IMR-90 (cell line): ENCODE results near the gene RPL36. TPM values are rescaled to one million over a fixed set of nuclear protein-coding genes. Genes with fewer than 3 reads are reported as not detected.

Source experiments
- ATAC-seq: fragments of 200-7000 bp; cut with Tn5 transposase; 2 replicates; pipeline ENCODE4 v1.9.1; 2020; ENCODE audit warnings: low read depth, mild to moderate bottlenecking, moderate library complexity
- BruUV-seq: library from RNA; stranded (reverse); fragments of 400-500 nt; replicated peaks from 2 replicates; lab custom pipeline; 2021; lab: Mats Ljungman, UMichigan
- CTCF ChIA-PET: fragments of 300-600 bp; formaldehyde crosslinking; extraction: SDS; loops from one replicate; lab custom pipeline; 2021; ENCODE audit warnings: antibody characterized with exemption; lab: Yijun Ruan, JAX
- POLR2A ChIA-PET: fragments of 300-600 bp; sonication (Branson Sonifier 250); formaldehyde crosslinking; loops from one replicate; lab custom pipeline; 2022; ENCODE audit warnings: antibody characterized with exemption; ENCODE audit not compliant: unreplicated experiment; lab: Charles Lee
- DNase-seq: peaks from one replicate; pipeline ENCODE4 v3.0.0; 2013
- H2AFZ ChIP-seq: replicated peaks from 2 replicates; pipeline ENCODE3; 2013; ENCODE audit warnings: low read length, mild to moderate bottlenecking; ENCODE audit not compliant: poor library complexity
- H2AK5ac ChIP-seq: 2 replicates; pipeline ENCODE4 v1.6.1; 2013; ENCODE audit warnings: low read depth, low read length, inconsistent platforms
- H2AK9ac ChIP-seq: replicated peaks from 2 replicates; pipeline ENCODE3; 2013; ENCODE audit warnings: mild to moderate bottlenecking, low read depth, low read length, moderate library complexity; ENCODE audit not compliant: poor library complexity
- H2BK120ac ChIP-seq: 2 replicates; pipeline ENCODE4 v1.6.1; 2013; ENCODE audit warnings: low read depth, low read length, inconsistent platforms
- H2BK15ac ChIP-seq: 3 replicates; pipeline ENCODE4 v1.6.1; 2013; ENCODE audit warnings: low read depth, low read length, inconsistent platforms
- H2BK20ac ChIP-seq: 2 replicates; pipeline ENCODE4 v1.6.1; 2013; ENCODE audit warnings: low read depth, mild to moderate bottlenecking, inconsistent platforms, low read length, moderate library complexity
- H2BK5ac ChIP-seq: 2 replicates; pipeline ENCODE4 v1.6.1; 2013; ENCODE audit warnings: mild to moderate bottlenecking, low read depth, low read length, inconsistent platforms; ENCODE audit not compliant: poor library complexity, severe bottlenecking
- H3K14ac ChIP-seq: replicated peaks from 2 replicates; pipeline ENCODE4 v1.6.1; 2013; ENCODE audit warnings: low read depth, low read length, inconsistent platforms
- H3K18ac ChIP-seq: 2 replicates; pipeline ENCODE4 v1.6.1; 2013; ENCODE audit warnings: low read depth, low read length, control low read depth
- H3K23ac ChIP-seq: 2 replicates; pipeline ENCODE4 v1.6.1; 2013; ENCODE audit warnings: low read depth, low read length, inconsistent platforms
- H3K27ac ChIP-seq: 2 replicates; pipeline ENCODE4 v1.5.1; 2013; ENCODE audit warnings: mild to moderate bottlenecking, control low read depth, low read length; ENCODE audit not compliant: insufficient read depth
- H3K27me3 ChIP-seq: 2 replicates; pipeline ENCODE4 v1.6.1; 2013; ENCODE audit warnings: low read length; ENCODE audit not compliant: control insufficient read depth, insufficient read depth
- H3K36me3 ChIP-seq: 2 replicates; pipeline ENCODE4 v1.6.1; 2013; ENCODE audit warnings: low read length, mixed read lengths; ENCODE audit not compliant: control insufficient read depth, insufficient read depth
- H3K4ac ChIP-seq: 2 replicates; pipeline ENCODE4 v1.6.1; 2013; ENCODE audit warnings: low read depth, low read length, inconsistent platforms
- H3K4me1 ChIP-seq: 2 replicates; pipeline ENCODE4 v1.6.1; 2013; ENCODE audit warnings: low read length, mixed read lengths; ENCODE audit not compliant: control insufficient read depth, insufficient read depth
- H3K4me2 ChIP-seq: 2 replicates; pipeline ENCODE4 v1.6.1; 2013; ENCODE audit warnings: low read depth, mild to moderate bottlenecking, control low read depth, low read length, moderate library complexity
- H3K4me3 ChIP-seq: 2 replicates; pipeline ENCODE4 v1.5.1; 2013; ENCODE audit warnings: low read depth, mild to moderate bottlenecking, control low read depth, low read length, moderate library complexity; ENCODE audit not compliant: insufficient read depth
- H3K56ac ChIP-seq: 2 replicates; pipeline ENCODE4 v1.6.1; 2013; ENCODE audit warnings: low read length, inconsistent platforms; ENCODE audit not compliant: insufficient read depth; ENCODE audit errors: extremely low read depth
- H3K79me1 ChIP-seq, 2 experiments: 2 replicates each; pipeline ENCODE4 v1.6.1; 2013; ENCODE audit warnings: low read length in 2 of 2, inconsistent platforms in 1 of 2, low read depth in 1 of 2
- H3K9ac ChIP-seq: 2 replicates; pipeline ENCODE4 v1.6.1; 2013; ENCODE audit warnings: low read depth, low read length, control low read depth
- H3K9me1 ChIP-seq: 2 replicates; pipeline ENCODE4 v1.6.1; 2013; ENCODE audit warnings: low read length, inconsistent platforms; ENCODE audit not compliant: insufficient read depth
- H3K9me3 ChIP-seq: 2 replicates; pipeline ENCODE4 v1.6.1; 2013; ENCODE audit warnings: low read length; ENCODE audit not compliant: control insufficient read depth, insufficient read depth
- H4K20me1 ChIP-seq: 2 replicates; pipeline ENCODE4 v1.6.1; 2013; ENCODE audit warnings: low read length, inconsistent platforms; ENCODE audit not compliant: insufficient read depth
- H4K5ac ChIP-seq: 2 replicates; pipeline ENCODE4 v1.6.1; 2013; ENCODE audit warnings: mild to moderate bottlenecking, low read depth, low read length, control low read depth
- H4K8ac ChIP-seq, 2 experiments: 2 replicates each; pipeline ENCODE4 v1.6.1; 2013; ENCODE audit warnings: low read depth in 2 of 2, low read length in 2 of 2, control low read depth in 1 of 2, inconsistent platforms in 1 of 2
- H4K91ac ChIP-seq: 2 replicates; pipeline ENCODE4 v1.6.1; 2013; ENCODE audit warnings: low read depth, low read length, inconsistent platforms; ENCODE audit not compliant: insufficient read depth
- BHLHE40 ChIP-seq: fragments of 150-350 bp; IDR thresholded peaks from 2 replicates; pipeline ENCODE4 v1.6.1; 2016; ENCODE audit warnings: mild to moderate bottlenecking, low read depth, low read length
- CEBPB ChIP-seq: IDR thresholded peaks from 2 replicates; pipeline ENCODE4 v1.6.1; 2012; ENCODE audit warnings: low read depth, low read length, improper control_type of control experiment
- CHD1 ChIP-seq: IDR thresholded peaks from 2 replicates; pipeline ENCODE4 v1.6.1; 2012; ENCODE audit warnings: low read depth, low read length, improper control_type of control experiment
- CTCF ChIP-seq: conservative IDR thresholded peaks from 2 replicates; pipeline ENCODE4 v1.5.1; 2012; ENCODE audit warnings: mild to moderate bottlenecking, low read depth, low read length, improper control_type of control experiment
- FOS ChIP-seq: fragments of 150-350 bp; IDR thresholded peaks from 2 replicates; pipeline ENCODE4 v1.6.1; 2016; ENCODE audit warnings: low read depth, low read length
- MAFK ChIP-seq: IDR thresholded peaks from 2 replicates; pipeline ENCODE4 v1.6.1; 2012; ENCODE audit warnings: low read depth, low read length, improper control_type of control experiment
- MAZ ChIP-seq: IDR thresholded peaks from 2 replicates; pipeline ENCODE4 v1.6.1; 2012; ENCODE audit warnings: low read depth, mild to moderate bottlenecking, low read length, improper control_type of control experiment, moderate library complexity, borderline replicate concordance
- MXI1 ChIP-seq: IDR thresholded peaks from 2 replicates; pipeline ENCODE4 v1.6.1; 2012; ENCODE audit warnings: low read depth, mild to moderate bottlenecking, low read length, moderate library complexity, borderline replicate concordance
- NFE2L2 ChIP-seq: fragments of 150-350 bp; IDR thresholded peaks from 2 replicates; pipeline ENCODE4 v1.6.1; 2016; ENCODE audit warnings: low read depth, mild to moderate bottlenecking, low read length
- POLR2A ChIP-seq: IDR thresholded peaks from 2 replicates; pipeline ENCODE4 v1.6.1; 2012; ENCODE audit warnings: mild to moderate bottlenecking, low read depth, low read length
- RAD21 ChIP-seq: IDR thresholded peaks from 2 replicates; pipeline ENCODE4 v1.6.1; 2012; ENCODE audit warnings: low read length, improper control_type of control experiment
- RCOR1 ChIP-seq: IDR thresholded peaks from 2 replicates; pipeline ENCODE4 v1.6.1; 2012; ENCODE audit warnings: mild to moderate bottlenecking, low read length, improper control_type of control experiment; ENCODE audit not compliant: insufficient replicate concordance
- RFX5 ChIP-seq: IDR thresholded peaks from 2 replicates; pipeline ENCODE4 v1.8.0; 2012; ENCODE audit warnings: low read depth, mild to moderate bottlenecking, low read length, moderate library complexity
- SMC3 ChIP-seq: fragments of 150-350 bp; IDR thresholded peaks from 2 replicates; pipeline ENCODE4 v1.6.1; 2016; ENCODE audit warnings: low read depth, mild to moderate bottlenecking, antibody characterized with exemption, low read length, moderate library complexity
- USF2 ChIP-seq: fragments of 150-350 bp; IDR thresholded peaks from 2 replicates; pipeline ENCODE4 v1.6.1; 2017; ENCODE audit warnings: mild to moderate bottlenecking, antibody characterized with exemption, low read length, low read depth
- WGBS, 2 experiments: methylation state at CpG; one replicate each; pipeline versions ENCODE4 v1.1.5 to v1.1.7; 2013; ENCODE audit warnings: missing lambda C conversion rate in 2 of 2; ENCODE audit not compliant: insufficient read length in 1 of 2; ENCODE audit errors: extremely low coverage in 2 of 2; 5-methylcytosine and 5-hydroxymethylcytosine counted together
- dilution Hi-C: fragments of 300-500 bp; cut with HindIII; formaldehyde crosslinking; loops from one replicate; pipeline ENCODE4 v1.14.3; 2018; ENCODE audit warnings: low sequenced_read_pairs; ENCODE audit not compliant: unreplicated experiment
- in situ Hi-C: fragments of 300-500 bp; cut with MboI; formaldehyde crosslinking; loops from 3 replicates; pipeline ENCODE4 v1.14.3; 2019; ENCODE audit warnings: low sequenced_read_pairs, inconsistent platforms, mixed read lengths
- intact Hi-C: fragments of 100-400 bp; cut with micrococcal nuclease; formaldehyde crosslinking; loops from 2 replicates; pipeline ENCODE4 v1.10.0; 2022
- polyA plus RNA-seq, 3 experiments: library from polyadenylated mRNA; depleted of rRNA; stranded (reverse); fragments of >200 nt; gene quantifications; 2 replicates each; pipeline ENCODE4 v1.2.3, GENCODE V29; 2012; ENCODE audit warnings: low replicate concordance in 1 of 3
- total RNA-seq: library from RNA; depleted of rRNA; stranded (reverse); fragments of >200 nt; gene quantifications from 2 replicates; pipeline ENCODE4 v1.2.3, GENCODE V29; 2012
- TF ChIP-seq, protein P1 (sequence below): fragments of 150-350 bp; IDR thresholded peaks from 2 replicates; pipeline ENCODE4 v1.6.1; 2016; ENCODE audit warnings: low read depth, mild to moderate bottlenecking, low read length, moderate library complexity, borderline replicate concordance

RPL36 gene
- total and polyA plus RNA-seq, 2 of the 4 experiments (the other 2 are of a cell fraction): 232 to 757 TPM

DNA sequence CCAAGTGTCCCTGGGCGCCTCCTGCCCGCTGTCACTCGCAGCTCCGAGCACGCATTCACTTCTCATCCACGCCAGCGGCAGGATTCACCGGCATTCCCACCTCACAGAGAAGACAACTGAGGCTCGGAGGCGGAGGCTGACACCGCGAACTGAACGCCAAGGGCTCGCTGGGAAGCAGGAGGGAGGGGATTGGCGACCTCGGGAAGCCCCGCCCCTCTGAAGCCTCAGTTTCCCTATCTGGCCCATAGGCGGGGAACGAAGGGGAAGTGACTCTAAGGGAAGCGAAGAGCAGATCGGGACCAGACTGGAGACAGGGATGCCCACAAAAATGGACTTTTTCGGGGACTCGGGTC, 10.0 kb upstream of the RPL36 start:
- peak; percentile 25 for ATAC-seq
- H2BK120ac ChIP-seq: peak overlapping the region; percentile 22; the same call in 1 of the 2 replicates
- in situ Hi-C loops (no loop called here), dilution Hi-C loops (no loop called here), intact Hi-C loops (no loop called here)
- peak overlapping the region; percentile 97 for H2AFZ ChIP-seq
- peak overlapping the region; percentile 87 for H2AK5ac ChIP-seq
- peak; percentile 21 for DNase-seq
- peak overlapping the region; percentile 69 for H3K27ac ChIP-seq
- TF ChIP-seq CEBPB: no peak
- TF ChIP-seq MAZ: no peak
- TF ChIP-seq SMC3: no peak
- no peak for TF ChIP-seq RCOR1
- TF ChIP-seq BHLHE40: no peak
- no peak for TF ChIP-seq NFE2L2
- no peak for TF ChIP-seq RFX5
- TF ChIP-seq POLR2A: no peak
- TF ChIP-seq FOS: no peak
- no peak for TF ChIP-seq MAFK
- no peak for TF ChIP-seq CTCF
- no peak for TF ChIP-seq CHD1
- no peak; the same call in 1 of the 2 replicates for TF ChIP-seq MXI1
- TF ChIP-seq, protein P1, sequence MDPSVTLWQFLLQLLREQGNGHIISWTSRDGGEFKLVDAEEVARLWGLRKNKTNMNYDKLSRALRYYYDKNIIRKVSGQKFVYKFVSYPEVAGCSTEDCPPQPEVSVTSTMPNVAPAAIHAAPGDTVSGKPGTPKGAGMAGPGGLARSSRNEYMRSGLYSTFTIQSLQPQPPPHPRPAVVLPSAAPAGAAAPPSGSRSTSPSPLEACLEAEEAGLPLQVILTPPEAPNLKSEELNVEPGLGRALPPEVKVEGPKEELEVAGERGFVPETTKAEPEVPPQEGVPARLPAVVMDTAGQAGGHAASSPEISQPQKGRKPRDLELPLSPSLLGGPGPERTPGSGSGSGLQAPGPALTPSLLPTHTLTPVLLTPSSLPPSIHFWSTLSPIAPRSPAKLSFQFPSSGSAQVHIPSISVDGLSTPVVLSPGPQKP: no peak
- no peak for TF ChIP-seq USF2
- no peak for TF ChIP-seq RAD21
- no TSS peak for BruUV-seq
- H3K4me2 ChIP-seq: peak overlapping the region; percentile 99
- peak overlapping the region; percentile 97 for H2AK9ac ChIP-seq
- H3K4ac ChIP-seq: peak overlapping the region; percentile 85
- H3K9me3 ChIP-seq: no peaks in the 10 kb centered on the region
- peak overlapping the region; percentile 79 for H3K9ac ChIP-seq
- peak overlapping the region; percentile 53 for H3K18ac ChIP-seq
- H4K8ac ChIP-seq: peak overlapping the region; percentile 88 to 95
- CTCF ChIA-PET: no interaction called here
- H4K20me1 ChIP-seq: no peaks in the 10 kb centered on the region; the same call in 1 of the 2 replicates
- H3K27me3 ChIP-seq: no peaks in the 10 kb centered on the region
- peak overlapping the region; percentile 75 for H3K4me3 ChIP-seq
- peaks cover 7% of the 10 kb centered on the region for H3K4me1 ChIP-seq
- peak overlapping the region; percentile 68 for H3K14ac ChIP-seq
- peak overlapping the region; percentile 85 for H4K5ac ChIP-seq
- peaks cover 3% of the 10 kb centered on the region; the same call in 1 of the 2 replicates for H3K9me1 ChIP-seq
- peak overlapping the region; percentile 69 for H3K23ac ChIP-seq
- H2BK5ac ChIP-seq: peak overlapping the region; percentile 58
- POLR2A ChIA-PET: no interaction called here
- H3K56ac ChIP-seq: peak overlapping the region; percentile 86
- H3K36me3 ChIP-seq: no peaks in the 10 kb centered on the region
- H3K79me1 ChIP-seq: peaks cover 15 to 19% of the 10 kb centered on the region in 2 experiments; a peak in 3 of 4 replicates
- H2BK15ac ChIP-seq: 0 out of 3 replicates have a peak overlapping the region, but pooled peaks have one; percentile 9
- H4K91ac ChIP-seq: peak overlapping the region; percentile 87
- H2BK20ac ChIP-seq: no peak overlapping the region
- WGBS, 2 experiments: 0% methylated on average over 2 of the region's 23 CpGs; no CpG with 5 or more reads in 1 of the 2 experiments
